GM06990 (cell line): ENCODE measurements around the gene TBC1D22A.

ENCODE experiments used
- DNase-seq: peaks from one replicate; pipeline ENCODE4 v3.0.0-alpha.2; 2011; ENCODE audit not compliant: insufficient read length; ENCODE audit errors: extremely low read depth
- H3K27me3 ChIP-seq: replicated peaks from 2 replicates; pipeline ENCODE4 v1.6.0; 2011; ENCODE audit warnings: low read length; ENCODE audit not compliant: control insufficient read depth, insufficient read depth
- H3K36me3 ChIP-seq: 2 replicates; pipeline ENCODE4 v1.5.1; 2011; ENCODE audit warnings: low read length; ENCODE audit not compliant: control insufficient read depth, insufficient read depth
- H3K4me3 ChIP-seq: replicated peaks from 2 replicates; pipeline ENCODE4 v1.5.1; 2011; ENCODE audit warnings: low read depth, mild to moderate bottlenecking, control low read depth, low read length
- TF ChIP-seq, protein P1 (sequence below): IDR thresholded peaks from 2 replicates; pipeline ENCODE4 v1.5.1; 2011; ENCODE audit warnings: low read length, control low read depth, mild to moderate bottlenecking, inconsistent platforms; ENCODE audit not compliant: insufficient read depth, poor library complexity, severe bottlenecking

Gene TBC1D22A

DNA sequence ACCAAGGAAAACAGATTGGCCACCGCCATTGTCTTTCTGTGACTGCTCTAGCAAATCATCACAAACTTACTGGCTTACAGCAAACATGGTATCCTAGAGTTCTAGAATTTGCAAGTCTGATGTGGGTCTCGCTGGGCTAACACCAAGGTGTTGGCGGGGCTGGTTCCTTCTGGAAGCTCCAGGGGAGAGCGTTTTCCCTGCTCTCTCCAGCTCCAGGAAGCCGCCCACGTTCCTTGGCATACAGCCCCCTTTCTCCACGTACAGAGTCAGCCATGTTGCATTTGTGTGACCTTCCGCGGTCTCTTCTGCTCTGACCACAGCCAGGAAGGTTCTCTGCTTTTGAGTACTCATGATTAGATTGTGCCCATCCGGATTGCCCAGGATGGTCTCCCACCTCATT lies 27.5 kb downstream of the TBC1D22A start:
- Histone ChIP-seq H3K27me3 (no peaks in the 10 kb centered on the region), H3K4me3 (no peak overlapping the region), H3K36me3 (peaks cover 25% of the 10 kb centered on the region)
- TF ChIP-seq, protein P1, sequence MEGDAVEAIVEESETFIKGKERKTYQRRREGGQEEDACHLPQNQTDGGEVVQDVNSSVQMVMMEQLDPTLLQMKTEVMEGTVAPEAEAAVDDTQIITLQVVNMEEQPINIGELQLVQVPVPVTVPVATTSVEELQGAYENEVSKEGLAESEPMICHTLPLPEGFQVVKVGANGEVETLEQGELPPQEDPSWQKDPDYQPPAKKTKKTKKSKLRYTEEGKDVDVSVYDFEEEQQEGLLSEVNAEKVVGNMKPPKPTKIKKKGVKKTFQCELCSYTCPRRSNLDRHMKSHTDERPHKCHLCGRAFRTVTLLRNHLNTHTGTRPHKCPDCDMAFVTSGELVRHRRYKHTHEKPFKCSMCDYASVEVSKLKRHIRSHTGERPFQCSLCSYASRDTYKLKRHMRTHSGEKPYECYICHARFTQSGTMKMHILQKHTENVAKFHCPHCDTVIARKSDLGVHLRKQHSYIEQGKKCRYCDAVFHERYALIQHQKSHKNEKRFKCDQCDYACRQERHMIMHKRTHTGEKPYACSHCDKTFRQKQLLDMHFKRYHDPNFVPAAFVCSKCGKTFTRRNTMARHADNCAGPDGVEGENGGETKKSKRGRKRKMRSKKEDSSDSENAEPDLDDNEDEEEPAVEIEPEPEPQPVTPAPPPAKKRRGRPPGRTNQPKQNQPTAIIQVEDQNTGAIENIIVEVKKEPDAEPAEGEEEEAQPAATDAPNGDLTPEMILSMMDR = no peak
- DNase-seq = no peak

DNA sequence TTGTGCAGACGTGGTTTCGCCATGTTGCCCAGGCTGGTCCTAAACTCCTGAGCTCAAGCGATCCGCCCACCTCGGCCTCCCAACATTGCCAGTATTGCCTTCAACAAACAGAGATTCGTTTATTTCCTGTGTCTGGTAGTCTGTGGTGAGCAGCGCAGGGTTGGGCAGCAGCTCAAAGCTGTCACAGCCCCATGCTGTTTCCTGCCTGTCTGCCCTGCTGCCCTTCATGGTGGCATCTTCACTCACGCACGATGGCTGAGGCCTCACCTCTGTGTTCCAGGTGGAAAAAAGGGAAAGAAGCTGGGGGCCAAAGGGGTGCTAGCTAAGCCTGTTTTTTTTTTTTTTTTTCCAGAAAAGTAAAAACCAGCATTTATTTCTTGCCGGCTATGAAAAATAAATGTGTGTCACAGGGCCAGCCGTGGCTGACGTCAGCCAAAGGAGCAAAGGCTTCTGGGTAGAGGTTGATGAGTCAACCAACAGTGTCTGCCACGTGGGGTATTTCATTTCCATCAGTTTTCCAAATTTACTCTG lies 28.8 kb downstream of the TBC1D22A start:
- DNase-seq = no peak
- Histone ChIP-seq H3K4me3 (no peak overlapping the region), H3K27me3 (no peaks in the 10 kb centered on the region), H3K36me3 (peaks cover 30% of the 10 kb centered on the region)
- TF ChIP-seq, protein P1 = no peak

DNA sequence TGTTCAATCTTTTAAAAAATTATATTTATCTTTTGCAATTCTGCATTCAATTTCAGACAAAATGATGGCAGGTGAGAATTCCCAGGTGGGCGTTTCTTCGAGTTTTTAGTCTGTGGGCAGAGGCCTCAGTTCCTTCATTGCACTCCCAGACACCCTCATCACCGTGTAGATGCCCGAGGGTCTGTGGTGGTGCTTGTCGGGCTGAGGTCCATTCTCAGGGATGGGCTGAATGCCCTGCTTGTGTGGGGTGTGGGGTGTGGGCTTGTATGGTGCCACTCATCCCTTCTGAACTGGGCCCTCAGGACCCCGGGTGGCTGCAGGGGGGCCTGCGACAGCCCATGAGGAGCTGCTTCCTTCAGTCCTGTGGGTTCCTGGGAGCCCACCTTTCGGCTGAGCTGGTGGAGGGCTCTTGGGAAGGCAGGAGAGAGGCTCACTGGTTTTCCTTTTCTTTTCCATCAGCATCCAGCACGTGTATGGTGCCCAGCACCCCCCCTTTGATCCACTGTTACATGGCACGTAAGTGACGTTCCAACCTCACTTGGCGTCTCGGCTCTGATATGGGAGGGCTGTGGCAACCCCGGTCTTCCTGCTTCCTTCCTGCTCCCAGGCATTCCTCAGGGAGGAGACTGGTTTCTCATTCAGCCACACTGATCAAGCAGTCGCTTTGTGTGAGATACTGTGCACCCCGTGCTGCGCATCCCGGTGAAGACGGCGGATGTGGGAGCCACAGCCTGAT lies 29.8 kb downstream of the TBC1D22A start:
- TF ChIP-seq, protein P1 = no peak
- DNase-seq = no peak
- H3K36me3 ChIP-seq = peaks cover 33% of the 10 kb centered on the region

DNA sequence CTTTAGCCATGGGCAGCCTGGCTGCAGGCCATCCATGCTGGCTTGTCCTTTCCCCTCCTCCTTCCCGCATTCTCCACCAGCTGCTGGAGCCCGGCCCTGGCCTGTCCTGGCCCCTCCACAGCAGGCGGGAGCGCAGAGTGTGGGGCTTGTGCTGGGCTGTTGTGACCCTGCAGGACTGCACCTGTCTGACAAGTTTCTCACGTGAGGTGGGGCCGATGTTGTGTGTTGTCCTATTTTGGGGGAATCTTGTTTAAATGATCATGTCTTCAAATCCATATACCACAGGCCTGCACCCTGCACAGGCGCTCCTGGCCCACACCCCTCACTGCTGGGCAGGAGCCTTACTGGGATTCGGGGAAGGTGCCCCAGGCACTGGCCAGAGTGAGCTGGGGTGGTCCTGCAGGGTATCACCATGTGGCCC lies 30.4 kb downstream of the TBC1D22A start:
- Histone ChIP-seq H3K4me3 (no peak overlapping the region), H3K36me3 (peaks cover 36% of the 10 kb centered on the region), H3K27me3 (no peaks in the 10 kb centered on the region)
- TF ChIP-seq, protein P1 = no peak
- DNase-seq = no peak

More for the DNA sequence above, 29.8 kb downstream of the TBC1D22A start:
- Histone ChIP-seq H3K27me3 (no peaks in the 10 kb centered on the region), H3K4me3 (no peak overlapping the region)

DNA sequence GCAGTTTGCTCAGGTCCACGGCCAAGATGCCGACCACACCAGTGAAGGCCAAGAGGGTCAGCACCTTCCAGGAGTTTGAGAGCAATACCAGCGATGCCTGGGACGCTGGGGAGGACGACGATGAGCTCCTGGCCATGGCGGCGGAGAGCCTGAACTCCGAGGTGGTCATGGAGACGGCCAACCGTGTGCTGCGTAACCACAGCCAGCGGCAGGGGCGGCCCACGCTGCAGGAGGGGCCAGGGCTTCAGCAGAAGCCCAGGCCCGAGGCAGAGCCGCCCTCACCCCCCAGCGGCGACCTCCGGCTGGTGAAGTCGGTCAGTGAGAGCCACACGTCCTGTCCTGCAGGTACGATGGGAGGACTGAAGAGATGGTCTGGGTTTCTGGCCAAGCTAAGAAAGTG lies 31.0 kb downstream of the TBC1D22A start:
- Histone ChIP-seq H3K27me3 (no peaks in the 10 kb centered on the region), H3K4me3 (no peak overlapping the region), H3K36me3 (peaks cover 39% of the 10 kb centered on the region)
- no peak for DNase-seq
- TF ChIP-seq, protein P1 = no peak

DNA sequence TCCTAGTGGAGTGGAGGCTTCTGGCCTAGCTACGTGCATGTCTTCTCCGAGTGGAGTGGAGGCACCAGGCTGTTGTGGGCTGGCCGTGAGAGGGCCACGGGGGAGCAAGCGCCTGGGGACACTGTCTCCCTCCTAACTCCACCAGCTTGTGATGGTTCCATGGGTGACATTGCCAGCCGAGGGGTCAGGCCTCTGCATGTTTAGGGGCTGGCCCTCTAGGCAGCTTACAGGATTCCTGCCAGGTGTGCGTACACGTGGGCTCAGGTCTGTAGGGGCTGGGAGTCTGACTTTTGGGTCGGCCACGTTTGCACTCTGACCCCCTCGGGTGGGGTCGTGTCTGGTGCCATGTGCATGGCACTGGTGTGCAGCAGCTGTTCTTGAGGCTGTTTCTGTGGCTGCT lies 31.6 kb downstream of the TBC1D22A start:
- peaks cover 44% of the 10 kb centered on the region for H3K36me3 ChIP-seq
- no peak overlapping the region for H3K4me3 ChIP-seq
- no peaks in the 10 kb centered on the region for H3K27me3 ChIP-seq
- no peak for DNase-seq
- TF ChIP-seq, protein P1 = no peak
